DND-41 (cell line): ENCODE results near the gene PRKACA.

Experiments used
- ATAC-seq: fragments of 200-7000 bp; cut with Tn5 transposase; 3 replicates; pipeline ENCODE4 v1.9.1; 2021; ENCODE audit warnings: low read depth; ENCODE audit not compliant: insufficient read depth
- DNase-seq: peaks from one replicate; pipeline ENCODE4 v3.0.0-alpha.2; 2020
- H2AFZ ChIP-seq: 2 replicates; pipeline ENCODE4 v1.6.0; 2012; ENCODE audit warnings: low read depth, low read length
- H3K27ac ChIP-seq: 2 replicates; pipeline ENCODE4 v1.5.1; 2012; ENCODE audit warnings: low read length, inconsistent platforms
- H3K27me3 ChIP-seq: fragments of 200-600 bp; sonication (generic); 2 replicates; pipeline ENCODE4 v1.6.0; 2012; ENCODE audit warnings: low read length, mild to moderate bottlenecking, inconsistent platforms; ENCODE audit not compliant: insufficient read depth, poor library complexity
- H3K36me3 ChIP-seq: 2 replicates; pipeline ENCODE4 v1.5.1; 2012; ENCODE audit warnings: low read length, inconsistent platforms; ENCODE audit not compliant: insufficient read depth
- H3K4me1 ChIP-seq: 2 replicates; pipeline ENCODE4 v1.5.1; 2012; ENCODE audit warnings: mild to moderate bottlenecking, low read length; ENCODE audit not compliant: insufficient read depth
- H3K4me2 ChIP-seq: 2 replicates; pipeline ENCODE4 v1.6.0; 2012; ENCODE audit warnings: mild to moderate bottlenecking, moderate library complexity, low read length, inconsistent platforms; ENCODE audit not compliant: insufficient read depth
- H3K4me3 ChIP-seq, 2 experiments: fragments of 200-600 bp in 1 of 2; shearing (Covaris generic) in 1 of 2; 2 replicates each; pipeline ENCODE4 v1.5.1; 2012 to 2016; ENCODE audit warnings: inconsistent platforms in 2 of 2, low read length in 2 of 2, mild to moderate bottlenecking in 2 of 2, low read depth in 1 of 2, moderate library complexity in 1 of 2
- H3K79me2 ChIP-seq: 2 replicates; pipeline ENCODE4 v1.6.0; 2012; ENCODE audit warnings: low read length, inconsistent platforms; ENCODE audit not compliant: insufficient read depth
- H3K9ac ChIP-seq: 2 replicates; pipeline ENCODE4 v1.6.0; 2012; ENCODE audit warnings: low read depth, mild to moderate bottlenecking, inconsistent platforms, low read length, moderate library complexity
- H3K9me3 ChIP-seq: 2 replicates; pipeline ENCODE4 v1.5.1; 2012; ENCODE audit warnings: low read length, moderate library complexity, mild to moderate bottlenecking, inconsistent platforms; ENCODE audit not compliant: insufficient read depth, severe bottlenecking
- H4K20me1 ChIP-seq: 2 replicates; pipeline ENCODE4 v1.6.0; 2012; ENCODE audit warnings: low read length; ENCODE audit not compliant: insufficient read depth
- CTCF ChIP-seq: IDR thresholded peaks from 2 replicates; pipeline ENCODE4 v1.5.1; 2012; ENCODE audit warnings: borderline replicate concordance, low read length, moderate library complexity, mild to moderate bottlenecking; ENCODE audit not compliant: poor library complexity, severe bottlenecking; ENCODE audit errors: extremely low read depth
- EZH2 ChIP-seq: IDR thresholded peaks from 3 replicates; pipeline ENCODE4 v1.6.1; 2012; ENCODE audit warnings: borderline replicate concordance, low read depth, mild to moderate bottlenecking, moderate library complexity, low read length, inconsistent platforms; ENCODE audit not compliant: severe bottlenecking

The PRKACA gene

DNA sequence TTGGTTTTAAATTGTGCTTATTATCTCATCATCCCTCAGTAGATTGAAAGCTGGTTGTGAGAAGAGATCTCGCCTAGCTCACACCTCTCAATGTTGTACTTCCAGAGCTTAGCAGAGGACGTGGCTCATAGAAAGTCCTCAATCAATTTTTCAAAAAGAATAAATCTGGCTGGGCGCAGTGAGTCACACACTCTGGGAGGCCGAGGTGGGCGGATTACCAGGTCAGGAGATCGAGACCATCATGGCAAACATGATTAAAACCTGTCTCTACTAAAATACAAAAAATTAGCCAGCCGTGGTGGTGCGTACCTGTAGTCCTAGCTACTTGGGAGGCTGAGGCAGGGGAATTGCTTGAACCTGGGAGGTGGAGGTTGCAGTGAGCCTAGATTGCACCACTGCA lies 23.5 kb upstream of the PRKACA start:
- DNase-seq, result no peak
- Histone ChIP-seq H3K79me2 (peaks cover 75% of the 10 kb centered on the region), H3K9me3 (no peaks in the 10 kb centered on the region), H3K4me2 (no peak overlapping the region), H3K27me3 (no peaks in the 10 kb centered on the region), H4K20me1 (peaks cover 14% of the 10 kb centered on the region; the same call in 1 of the 2 replicates), H3K4me1 (peaks cover 14% of the 10 kb centered on the region), H3K36me3 (peaks cover 6% of the 10 kb centered on the region), H3K27ac (no peak overlapping the region), H3K9ac (no peak overlapping the region), H3K4me3 (no peak overlapping the region), H2AFZ (no peak overlapping the region)
- no peak for TF ChIP-seq CTCF
- TF ChIP-seq EZH2, result no peak
- ATAC-seq, result no peak

GRCh38 chr19:14139944-14140343 lies 22.4 kb upstream of the PRKACA start:
- Histone ChIP-seq H3K27ac (no peak overlapping the region), H3K9me3 (no peaks in the 10 kb centered on the region)

GRCh38 chr19:14138576-14139265 lies 21.2 kb upstream of the PRKACA start:
- no peaks in the 10 kb centered on the region for H3K9me3 ChIP-seq
- H3K79me2 ChIP-seq, result peaks cover 80% of the 10 kb centered on the region
- ATAC-seq (no peak), DNase-seq (no peak)
- peaks cover 32% of the 10 kb centered on the region for H3K4me1 ChIP-seq
- no peaks in the 10 kb centered on the region for H3K27me3 ChIP-seq
- peak overlapping the region; percentile 86 for H3K9ac ChIP-seq
- peak overlapping the region in 1 of 2 experiments; percentile 83; a peak in 1 of 4 replicates for H3K4me3 ChIP-seq
- H4K20me1 ChIP-seq, result peaks cover 16% of the 10 kb centered on the region; the same call in 1 of the 2 replicates
- peaks cover 14% of the 10 kb centered on the region for H3K36me3 ChIP-seq
- no peak overlapping the region for H2AFZ ChIP-seq
- TF ChIP-seq EZH2 (no peak), CTCF (no peak)
- 0 out of 2 replicates have a peak overlapping the region, but pooled peaks have one; percentile 3 for H3K27ac ChIP-seq
- H3K4me2 ChIP-seq, result peak overlapping the region; percentile 84

More at GRCh38 chr19:14139944-14140343, 22.4 kb upstream of the PRKACA start:
- ATAC-seq (no peak), DNase-seq (no peak)
- peaks cover 75% of the 10 kb centered on the region for H3K79me2 ChIP-seq
- no peak for TF ChIP-seq EZH2
- no peak for TF ChIP-seq CTCF
- H3K4me3 ChIP-seq, result no peak overlapping the region
- no peak overlapping the region for H3K9ac ChIP-seq
- peaks cover 20% of the 10 kb centered on the region for H3K4me1 ChIP-seq
- H3K4me2 ChIP-seq, result no peak overlapping the region
- peaks cover 6% of the 10 kb centered on the region for H3K36me3 ChIP-seq
- peaks cover 13% of the 10 kb centered on the region; the same call in 1 of the 2 replicates for H4K20me1 ChIP-seq
- H2AFZ ChIP-seq, result no peak overlapping the region
- no peaks in the 10 kb centered on the region for H3K27me3 ChIP-seq
